ENCODE data around the gene TMED6.

- TF ChIP-seq CTCF (IDR thresholded peaks at IDR 0.05) (no peak), POLR2A (IDR thresholded peaks at IDR 0.05) (no peak)
Measured at GRCh38 chr16:69368866-69369265, 17.3 kb upstream of the TMED6 start.

Measured in gastroesophageal sphincter (tissue), 3 donors.